HepG2 (cell line): ENCODE data around the gene SCT. TPM values are rescaled to one million over a fixed set of nuclear protein-coding genes. Genes with fewer than 3 reads are reported as not detected.

ENCODE experiments used
- ATAC-seq: fragments of 200-7000 bp; cut with Tn5 transposase; 3 replicates; pipeline ENCODE4 v1.9.1; 2020; ENCODE audit warnings: mild to moderate bottlenecking, moderate library complexity
- BruUV-seq: library from RNA; stranded (reverse); fragments of 400-500 nt; replicated peaks from 2 replicates; lab custom pipeline; 2021; lab: Mats Ljungman, UMichigan
- CTCF ChIA-PET: fragments of 300-600 bp; formaldehyde crosslinking; extraction: SDS; loops from one replicate; lab custom pipeline; 2021; ENCODE audit warnings: low total read pairs, inconsistent platforms, low intra/inter-chr PET ratio; lab: Yijun Ruan, JAX
- POLR2A ChIA-PET: fragments of 350-600 bp; sonication (Branson Sonifier 250); formaldehyde crosslinking; loops from one replicate; lab custom pipeline; 2020; ENCODE audit warnings: antibody characterized with exemption, inconsistent platforms; lab: Yijun Ruan, JAX
- DNase-seq: peaks from one replicate; pipeline ENCODE4 v3.0.0-alpha.2; 2015; ENCODE audit warnings: low spot score
- FAIRE-seq: peaks from 3 replicates; lab custom pipeline; 2011; peaks lifted over from hg19 to GRCh38; lab: Jason Lieb, UNC
- H2AFZ ChIP-seq: one replicate; pipeline ENCODE4 v1.6.1; 2011; ENCODE audit warnings: low read length, inconsistent platforms
- H3K27ac ChIP-seq: fragments of 300-600 bp; 3 replicates; pipeline ENCODE4 v1.8.0; 2011; ENCODE audit warnings: mixed run types, mild to moderate bottlenecking, mixed read lengths, low read length, inconsistent platforms; ENCODE audit not compliant: insufficient read depth; ENCODE audit errors: extremely low read length
- H3K27me3 ChIP-seq, 2 experiments: fragments of 200-600 bp in 1 of 2; 2 replicates in 1 of 2; 3 replicates in 1 of 2; pipeline versions ENCODE4 v1.6.0 to v1.8.0; 2011; ENCODE audit warnings: low read length in 2 of 2, mild to moderate bottlenecking in 2 of 2, moderate library complexity in 2 of 2, inconsistent platforms in 1 of 2; ENCODE audit not compliant: insufficient read depth in 2 of 2, control insufficient read depth in 1 of 2
- H3K36me3 ChIP-seq, 2 experiments: fragments of 200-600 bp in 1 of 2; replicated peaks in 1 of 2; 2 replicates in 1 of 2; 3 replicates in 1 of 2; pipeline versions ENCODE4 v1.5.1 to v1.8.0; 2011; ENCODE audit warnings: low read length in 2 of 2, inconsistent platforms in 1 of 2; ENCODE audit not compliant: insufficient read depth in 2 of 2, control insufficient read depth in 1 of 2
- H3K4me1 ChIP-seq: 2 replicates; pipeline ENCODE4 v1.5.1; 2012; ENCODE audit warnings: low read length, inconsistent platforms; ENCODE audit not compliant: insufficient read depth
- H3K4me2 ChIP-seq: 2 replicates; pipeline ENCODE4 v1.6.0; 2011; ENCODE audit warnings: low read depth, low read length, inconsistent platforms
- H3K4me3 ChIP-seq, 3 experiments: fragments of 200-600 bp in 1 of 3; sonication (generic), shearing (Covaris generic) in 1 of 3; replicated peaks in 1 of 3; 2 replicates each; pipeline ENCODE4 v1.5.1; 2011 to 2016; ENCODE audit warnings: low read length in 3 of 3, inconsistent platforms in 2 of 3, low read depth in 2 of 3, mild to moderate bottlenecking in 2 of 3, control low read depth in 1 of 3, mixed read lengths in 1 of 3; ENCODE audit not compliant: insufficient read depth in 1 of 3
- H3K79me2 ChIP-seq: one replicate; pipeline ENCODE4 v1.6.1; 2011; ENCODE audit warnings: low read length, inconsistent platforms; ENCODE audit not compliant: insufficient read depth
- H3K9ac ChIP-seq: 2 replicates; pipeline ENCODE4 v1.6.0; 2011; ENCODE audit warnings: mild to moderate bottlenecking, low read depth, low read length, inconsistent platforms; ENCODE audit not compliant: insufficient read depth
- H3K9me3 ChIP-seq: 2 replicates; pipeline ENCODE4 v1.5.1; 2012; ENCODE audit warnings: mild to moderate bottlenecking, low read length
- H4K20me1 ChIP-seq: 2 replicates; pipeline ENCODE4 v1.6.0; 2011; ENCODE audit warnings: inconsistent platforms, mild to moderate bottlenecking, low read length, moderate library complexity; ENCODE audit not compliant: insufficient read depth
- ADNP ChIP-seq: sonication (generic); formaldehyde crosslinking; IDR thresholded peaks from 2 replicates; pipeline ENCODE4 v1.4.0; 2020; ENCODE audit warnings: missing genetic modification reagents
- ARNTL ChIP-seq: sonication (generic); formaldehyde crosslinking; IDR thresholded peaks from 2 replicates; pipeline ENCODE4 v1.4.0; 2020; ENCODE audit warnings: mild to moderate bottlenecking, missing genetic modification reagents
- CENPX ChIP-seq: sonication (generic); formaldehyde crosslinking; IDR thresholded peaks from 2 replicates; pipeline ENCODE4 v1.9.0; 2021; ENCODE audit warnings: mild to moderate bottlenecking, missing genetic modification reagents, moderate library complexity
- ELF3 ChIP-seq: IDR thresholded peaks from 2 replicates; pipeline ENCODE4 v1.6.1; 2016; ENCODE audit warnings: missing genetic modification reagents, missing compliant biosample characterization
- PRPF4 ChIP-seq: fragments of 200-400 bp; formaldehyde crosslinking; IDR thresholded peaks from 2 replicates; pipeline ENCODE4 v1.6.1; 2016; ENCODE audit warnings: low read length, low read depth; ENCODE audit not compliant: poor library complexity, severe bottlenecking
- RBM22 ChIP-seq: fragments of 200-400 bp; formaldehyde crosslinking; optimal IDR thresholded peaks from 2 replicates; pipeline ENCODE3; 2017; ENCODE audit warnings: mild to moderate bottlenecking, low read length, moderate library complexity
- SMAD3 ChIP-seq: sonication (generic); formaldehyde crosslinking; IDR thresholded peaks from 2 replicates; pipeline ENCODE4 v1.4.0; 2020; ENCODE audit warnings: missing genetic modification reagents
- SNAI1 ChIP-seq: sonication (generic); formaldehyde crosslinking; IDR thresholded peaks from 2 replicates; pipeline ENCODE4 v1.5.0; 2020; ENCODE audit warnings: mild to moderate bottlenecking, missing genetic modification reagents, borderline replicate concordance
- SOX5 ChIP-seq: IDR thresholded peaks from 2 replicates; pipeline ENCODE4 v1.6.1; 2016; ENCODE audit warnings: borderline replicate concordance
- TCF7L2 ChIP-seq: IDR thresholded peaks from 2 replicates; pipeline ENCODE4 v1.6.1; 2011; ENCODE audit warnings: mild to moderate bottlenecking, low read depth, low read length, moderate library complexity
- TEAD3 ChIP-seq: optimal IDR thresholded peaks from 2 replicates; pipeline ENCODE3; 2016; ENCODE audit warnings: borderline replicate concordance
- ZBTB21 ChIP-seq: sonication (generic); formaldehyde crosslinking; IDR thresholded peaks from 2 replicates; pipeline ENCODE4 v1.4.0; 2020; ENCODE audit warnings: missing genetic modification reagents
- ZBTB25 ChIP-seq: IDR thresholded peaks from 2 replicates; pipeline ENCODE4 v1.6.1; 2018; ENCODE audit warnings: missing genetic modification reagents
- ZBTB3 ChIP-seq: sonication (generic); formaldehyde crosslinking; IDR thresholded peaks from 2 replicates; pipeline ENCODE4 v1.4.0; 2020; ENCODE audit warnings: low read depth, mild to moderate bottlenecking, moderate library complexity, missing genetic modification reagents, borderline replicate concordance
- ZFP41 ChIP-seq: sonication (generic); formaldehyde crosslinking; IDR thresholded peaks from 2 replicates; pipeline ENCODE4 v1.4.0; 2020; ENCODE audit warnings: mild to moderate bottlenecking, missing genetic modification reagents, borderline replicate concordance
- ZFX ChIP-seq: sonication (generic); formaldehyde crosslinking; IDR thresholded peaks from 2 replicates; pipeline ENCODE4 v1.4.0; 2020; ENCODE audit warnings: mild to moderate bottlenecking, low read depth, missing genetic modification reagents, moderate library complexity
- ZNF274 ChIP-seq: sonication (generic); formaldehyde crosslinking; IDR thresholded peaks from 2 replicates; pipeline ENCODE4 v1.5.1; 2020; ENCODE audit warnings: mild to moderate bottlenecking, missing genetic modification reagents
- ZNF276 ChIP-seq: sonication (generic); formaldehyde crosslinking; IDR thresholded peaks from 2 replicates; pipeline ENCODE4 v1.4.0; 2020; ENCODE audit warnings: mild to moderate bottlenecking, low read depth, missing genetic modification reagents
- ZNF503 ChIP-seq: sonication (generic); formaldehyde crosslinking; IDR thresholded peaks from 2 replicates; pipeline ENCODE4 v1.4.0; 2020; ENCODE audit warnings: missing genetic modification reagents
- ZNF883 ChIP-seq: sonication (generic); formaldehyde crosslinking; IDR thresholded peaks from 2 replicates; pipeline ENCODE4 v1.5.1; 2020; ENCODE audit warnings: mild to moderate bottlenecking, missing genetic modification reagents; ENCODE audit errors: not compliant biosample characterization
- ZSCAN31 ChIP-seq: sonication (generic); formaldehyde crosslinking; IDR thresholded peaks from 2 replicates; pipeline ENCODE4 v1.5.0; 2020; ENCODE audit warnings: low read depth, mild to moderate bottlenecking, missing genetic modification reagents
- whole genome bisulfite sequencing: methylation state at CpG from one replicate; pipeline ENCODE4 v1.1.6; 2017; ENCODE audit warnings: low lambda C conversion rate; 5-methylcytosine and 5-hydroxymethylcytosine counted together
- in situ Hi-C: cut with HindIII; loops from 2 replicates; pipeline ENCODE4 v1.10.0; 2017; ENCODE audit warnings: low pct_unique_long_range_greater_than_20kb; ENCODE audit not compliant: extremely low pct_ligation_motif_present
- intact Hi-C: fragments of 100-400 bp; cut with micrococcal nuclease; formaldehyde crosslinking; loops from one replicate; pipeline ENCODE4 v1.10.0; 2022; ENCODE audit not compliant: unreplicated experiment
- polyA plus RNA-seq, 8 experiments: library from polyadenylated mRNA; depleted of rRNA in 3 of 8; stranded (reverse) in 7 of 8; unstranded in 1 of 8; fragments of >200 nt; fragmentation: Illumina TruSeq in 4 of 8; extraction: Trizol in 4 of 8; gene quantifications; 2 replicates each; pipeline versions ENCODE4 v1.2.1 to v1.2.3, GENCODE V29; 2011 to 2016; ENCODE audit warnings: low read depth in 4 of 8, missing spikeins in 1 of 8, mixed read lengths in 1 of 8; ENCODE audit not compliant: insufficient read depth in 1 of 8
- total RNA-seq, 5 experiments: library from RNA; depleted of rRNA; stranded (reverse); fragments of >200 nt; fragmentation: Illumina TruSeq; extraction: Trizol; gene quantifications; 2 replicates each; pipeline ENCODE4 v1.2.3, GENCODE V29; 2016; ENCODE audit warnings: low read depth in 1 of 5

SCT gene
- total and polyA plus RNA-seq, 2 of the 13 experiments (the other 11 are each of a cell fraction or from before 2014, with no cell fraction given) = not detected

GRCh38 chr11:595400-595799, 31.6 kb downstream of the SCT start:
- ChIA-PET POLR2A (interaction anchor here (0.6 kb wide), 1 partner anchor 89 kb away, joined by 4 read pairs; no protein-coding TSS in a partner anchor), CTCF (no interaction called here)
- FAIRE-seq (no peak), ATAC-seq (no peak), DNase-seq (no peak)
- Histone ChIP-seq H3K36me3 (peaks cover 49 to 88% of the 10 kb centered on the region in 2 experiments), H3K27ac (no peak overlapping the region), H3K27me3 (no peaks in the 10 kb centered on the region), H3K4me1 (peaks cover 12% of the 10 kb centered on the region), H3K79me2 (peaks cover 8% of the 10 kb centered on the region), H4K20me1 (peaks cover 4% of the 10 kb centered on the region; the same call in 1 of the 2 replicates), H3K9me3 (no peaks in the 10 kb centered on the region), H2AFZ (no peak overlapping the region), H3K4me2 (no peak overlapping the region), H3K9ac (no peak overlapping the region), H3K4me3 (no peak overlapping the region)
- 100% methylated on average over 4 of the region's 10 CpGs for WGBS
- intact Hi-C loops = no loop called here
- in situ Hi-C loops = loop anchor here (5.0 kb wide), 1 partner anchor 38 kb away; no protein-coding TSS in a partner anchor
- no TSS peak for BruUV-seq
- TF ChIP-seq ZBTB21 (CRISPR knock-in tag) = no peak
- TF ChIP-seq TCF7L2 = no peak
- TF ChIP-seq SMAD3 (CRISPR knock-in tag) = no peak
- no peak for TF ChIP-seq ZFP41 (CRISPR knock-in tag)
- no peak for TF ChIP-seq ZNF276
- no peak for TF ChIP-seq PRPF4
- TF ChIP-seq RBM22 = peak; percentile 36
- no peak for TF ChIP-seq ZFX (CRISPR knock-in tag)
- no peak for TF ChIP-seq TEAD3 (CRISPR knock-in tag)
- TF ChIP-seq ZSCAN31 (CRISPR knock-in tag) = no peak
- TF ChIP-seq ARNTL (CRISPR knock-in tag) = no peak
- no peak for TF ChIP-seq ELF3 (CRISPR knock-in tag)
- TF ChIP-seq SOX5 = no peak
- TF ChIP-seq ZNF503 (CRISPR knock-in tag) = no peak
- TF ChIP-seq ZNF274 (CRISPR knock-in tag) = no peak
- no peak for TF ChIP-seq SNAI1 (CRISPR knock-in tag)
- TF ChIP-seq ZBTB3 (CRISPR knock-in tag) = no peak
- no peak for TF ChIP-seq ADNP
- no peak for TF ChIP-seq ZNF883 (CRISPR knock-in tag)
- TF ChIP-seq ZBTB25 (CRISPR knock-in tag) = no peak
- no peak for TF ChIP-seq CENPX (CRISPR knock-in tag)
